ENCODE measurements around the gene ATXN2. TPM values are rescaled to one million over a fixed set of nuclear protein-coding genes. Genes with fewer than 3 reads are reported as not detected.
"Not testable (repeated sequence)": the region's sequence is repeated elsewhere in the genome, so short reads cannot be mapped to it uniquely, and the experiment has no call there.

The ATXN2 gene
- total RNA-seq, 4 donors from 2014 or later: 20.4 to 28.1 (median 22.2) TPM

DNA sequence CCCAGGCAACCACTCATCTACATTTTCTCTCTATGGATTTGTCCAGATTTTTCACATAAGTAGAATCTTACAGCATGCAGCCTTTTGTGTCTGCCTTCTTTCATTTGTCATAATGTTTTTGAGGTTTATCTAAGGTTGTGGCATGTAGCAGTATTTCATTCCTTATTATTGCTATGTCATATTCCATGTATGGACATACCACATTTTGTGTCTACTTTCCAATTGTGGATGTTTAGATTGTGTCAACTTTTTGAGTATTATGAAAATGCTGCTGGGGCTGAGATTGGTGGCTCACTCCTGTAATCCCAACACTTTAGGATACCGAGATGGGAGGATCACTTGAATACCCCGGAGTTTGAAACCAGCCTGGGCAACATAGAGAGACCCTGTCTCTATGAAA is 3.2 kb upstream of the ATXN2 start:
- intact Hi-C loops (cut with DNase I; ENCODE audit: low total_unique reads): no loop called here
- Histone ChIP-seq H3K27ac (no peak overlapping the region), H3K9me3 (no peaks in the 10 kb centered on the region), H3K4me3 (no peak overlapping the region), H3K36me3 (no peaks in the 10 kb centered on the region), H3K4me1 (peaks cover 7 to 8% of the 10 kb centered on the region in 2 donors), H3K27me3 (no peaks in the 10 kb centered on the region)
- in situ Hi-C loops (cut with MboI; ENCODE audit: low sequenced_read_pairs in 4 of 4): no loop called here
- no peak for ATAC-seq
- TF ChIP-seq, protein P1, sequence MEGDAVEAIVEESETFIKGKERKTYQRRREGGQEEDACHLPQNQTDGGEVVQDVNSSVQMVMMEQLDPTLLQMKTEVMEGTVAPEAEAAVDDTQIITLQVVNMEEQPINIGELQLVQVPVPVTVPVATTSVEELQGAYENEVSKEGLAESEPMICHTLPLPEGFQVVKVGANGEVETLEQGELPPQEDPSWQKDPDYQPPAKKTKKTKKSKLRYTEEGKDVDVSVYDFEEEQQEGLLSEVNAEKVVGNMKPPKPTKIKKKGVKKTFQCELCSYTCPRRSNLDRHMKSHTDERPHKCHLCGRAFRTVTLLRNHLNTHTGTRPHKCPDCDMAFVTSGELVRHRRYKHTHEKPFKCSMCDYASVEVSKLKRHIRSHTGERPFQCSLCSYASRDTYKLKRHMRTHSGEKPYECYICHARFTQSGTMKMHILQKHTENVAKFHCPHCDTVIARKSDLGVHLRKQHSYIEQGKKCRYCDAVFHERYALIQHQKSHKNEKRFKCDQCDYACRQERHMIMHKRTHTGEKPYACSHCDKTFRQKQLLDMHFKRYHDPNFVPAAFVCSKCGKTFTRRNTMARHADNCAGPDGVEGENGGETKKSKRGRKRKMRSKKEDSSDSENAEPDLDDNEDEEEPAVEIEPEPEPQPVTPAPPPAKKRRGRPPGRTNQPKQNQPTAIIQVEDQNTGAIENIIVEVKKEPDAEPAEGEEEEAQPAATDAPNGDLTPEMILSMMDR (IDR thresholded peaks at IDR 0.05 in 4 of 5, conservative IDR thresholded peaks at IDR 0.05 in 1 of 5): no peak
- TF ChIP-seq POLR2A (IDR thresholded peaks at IDR 0.05): no peak
- no peak for DNase-seq

DNA sequence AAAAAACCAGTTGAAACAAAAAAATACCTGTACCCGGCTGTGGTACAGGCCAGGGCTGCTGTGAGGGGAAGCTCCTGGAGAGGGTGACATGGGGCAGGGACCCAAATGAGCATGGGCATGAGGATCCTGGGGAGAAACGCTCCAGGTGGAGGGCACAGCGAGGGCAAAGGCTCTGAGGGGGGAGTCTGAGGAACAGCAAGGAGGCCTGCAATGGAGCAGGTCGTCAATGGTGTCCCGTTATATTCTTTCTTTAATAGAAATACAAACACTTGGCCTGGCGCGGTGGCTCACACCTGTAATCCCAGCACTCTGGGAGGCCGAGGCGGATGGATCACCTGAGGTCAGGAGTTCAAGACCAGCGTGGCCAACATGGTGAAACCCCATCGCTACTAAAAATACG is 1.9 kb upstream of the ATXN2 start:
- H3K36me3 ChIP-seq; ATAC-seq; intact Hi-C loops (cut with DNase I; ENCODE audit: low total_unique reads); H3K27ac ChIP-seq; DNase-seq; H3K4me3 ChIP-seq; in situ Hi-C loops (cut with MboI; ENCODE audit: low sequenced_read_pairs in 4 of 4); H3K9me3 ChIP-seq; H3K27me3 ChIP-seq: not testable (repeated sequence)
- peaks cover 21 to 22% of the 10 kb centered on the region in 2 donors for H3K4me1 ChIP-seq

DNA sequence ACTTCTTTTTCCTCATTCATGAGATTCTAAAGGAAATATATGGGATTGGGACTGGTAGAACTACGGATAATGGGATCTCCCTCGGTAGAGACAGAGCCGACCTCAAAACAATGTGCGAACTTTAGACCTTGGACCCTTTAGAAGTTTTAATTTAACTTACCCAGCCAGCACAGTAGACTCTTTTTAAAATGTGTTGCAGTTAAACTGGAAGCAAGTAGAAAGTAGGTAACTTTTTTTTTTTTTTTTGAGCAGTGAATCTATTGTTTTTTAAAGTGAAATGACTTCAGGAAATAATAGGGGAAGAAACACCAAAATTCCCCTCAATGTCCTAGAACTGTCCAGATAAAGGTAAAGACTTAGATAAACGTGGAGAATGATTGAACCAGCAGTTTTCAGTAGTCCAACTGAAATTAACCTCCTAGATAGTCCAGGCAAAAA is 1.1 kb upstream of the ATXN2 start:
- Histone ChIP-seq H3K27ac (peak overlapping the region; percentile 92 to 98 (median 95)), H3K9me3 (no peaks in the 10 kb centered on the region), H3K27me3 (no peaks in the 10 kb centered on the region), H3K4me1 (peaks cover 28% of the 10 kb centered on the region in 2 donors), H3K36me3 (no peaks in the 10 kb centered on the region), H3K4me3 (peak overlapping the region; percentile 76 to 91 (median 82))
- DNase-seq: no peak
- ATAC-seq: no peak
- TF ChIP-seq, protein P1 (IDR thresholded peaks at IDR 0.05 in 4 of 5, conservative IDR thresholded peaks at IDR 0.05 in 1 of 5): no peak
- no peak for TF ChIP-seq POLR2A (IDR thresholded peaks at IDR 0.05)
- intact Hi-C loops (cut with DNase I; ENCODE audit: low total_unique reads): no loop called here
- in situ Hi-C loops (cut with MboI; ENCODE audit: low sequenced_read_pairs in 4 of 4): no loop called here

GRCh38 chr12:111599453-111600204 is 514 bp upstream of the ATXN2 start:
- Histone ChIP-seq H3K36me3 (no peaks in the 10 kb centered on the region), H3K4me3 (peak overlapping the region; percentile 76 to 91 (median 82)), H3K27ac (peak overlapping the region; percentile 92 to 98 (median 95)), H3K9me3 (no peaks in the 10 kb centered on the region), H3K27me3 (no peaks in the 10 kb centered on the region), H3K4me1 (peaks cover 34% of the 10 kb centered on the region in 2 donors)
- ATAC-seq (peak; percentile 79), DNase-seq (peak; percentile 81 to 85)
- in situ Hi-C loops (cut with MboI; ENCODE audit: low sequenced_read_pairs in 4 of 4) (no loop called here), intact Hi-C loops (cut with DNase I; ENCODE audit: low total_unique reads) (loop anchor here (1.0 to 5.0 kb wide), 2 partner anchors 88 to 230 kb away; partner anchors contain the start of genes ACAD10, BRAP and PHETA1)
- TF ChIP-seq POLR2A (IDR thresholded peaks at IDR 0.05): peak; percentile 81 to 88
- TF ChIP-seq, protein P1 (IDR thresholded peaks at IDR 0.05 in 4 of 5, conservative IDR thresholded peaks at IDR 0.05 in 1 of 5): peak in 1 of 5 experiments; percentile 24

DNA sequence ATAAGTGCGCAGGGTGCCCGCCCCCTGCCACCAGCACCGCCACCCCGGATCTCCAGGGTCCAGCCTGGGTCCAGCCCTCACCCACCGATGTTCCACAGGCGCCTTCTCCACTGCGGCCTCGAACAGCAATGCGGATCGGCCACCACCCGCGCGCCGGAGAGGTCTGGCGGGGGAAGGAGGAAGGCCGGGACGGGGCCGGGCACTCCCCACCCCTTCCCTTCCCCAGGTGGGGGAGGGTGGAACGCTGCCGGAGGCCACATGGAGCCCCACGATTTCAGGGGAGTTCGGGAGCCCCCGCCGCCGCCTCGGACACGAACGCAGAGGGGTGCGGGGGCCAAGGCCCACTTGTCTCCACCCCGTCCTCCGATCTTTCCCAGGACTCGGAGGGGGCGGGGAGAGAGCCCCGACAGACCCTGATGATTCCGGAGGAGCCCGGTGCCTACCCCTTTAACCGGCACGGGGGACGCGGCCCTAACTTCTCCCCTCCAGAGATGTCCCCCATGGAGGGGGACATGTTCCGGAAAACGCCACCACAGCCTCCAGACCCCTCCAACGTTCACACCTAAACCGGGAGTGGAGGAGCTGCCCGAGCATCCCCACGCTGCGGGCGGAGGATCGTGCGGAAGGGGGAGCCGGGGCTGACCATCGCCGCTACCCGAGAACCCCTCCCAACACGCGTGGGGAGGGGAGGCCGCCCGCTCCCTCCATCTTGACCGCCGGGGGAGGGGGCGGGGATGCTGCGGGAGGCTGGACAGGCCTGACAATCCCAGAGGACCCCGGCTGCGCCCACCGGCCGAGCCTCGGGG is 1.1 kb downstream of the ATXN2 start:
- DNase-seq (peak; percentile 9 to 25), ATAC-seq (peak; percentile 17 to 38)
- Histone ChIP-seq H3K9me3 (no peaks in the 10 kb centered on the region), H3K27me3 (no peaks in the 10 kb centered on the region), H3K4me3 (peak overlapping the region; percentile 76 to 91 (median 82)), H3K27ac (peak overlapping the region; percentile 92 to 98 (median 95)), H3K4me1 (peaks cover 44 to 50% of the 10 kb centered on the region in 2 donors), H3K36me3 (no peaks in the 10 kb centered on the region)
- in situ Hi-C loops (cut with MboI; ENCODE audit: low sequenced_read_pairs in 4 of 4): no loop called here
- intact Hi-C loops (cut with DNase I; ENCODE audit: low total_unique reads): loop anchor here (5.0 kb wide), 1 partner anchor 89 kb away; the partner anchor contains the start of genes ACAD10 and BRAP
- TF ChIP-seq, protein P1 (IDR thresholded peaks at IDR 0.05 in 4 of 5, conservative IDR thresholded peaks at IDR 0.05 in 1 of 5): no peak
- TF ChIP-seq POLR2A (IDR thresholded peaks at IDR 0.05): no peak
